Right cardiac atrium (tissue), 5 donors: ENCODE results near the gene SOWAHA. TPM values are rescaled to one million over a fixed set of nuclear protein-coding genes. Genes with fewer than 3 reads are reported as not detected.
"Not testable (repeated sequence)": the region's sequence is repeated elsewhere in the genome, so short reads cannot be mapped to it uniquely, and the experiment has no call there.

Experiments used
- ATAC-seq, 2 donors: fragments of 200-7000 bp; cut with Tn5 transposase; one replicate each; pipeline versions ENCODE4 v1.8.0 to v1.9.1; 2020; ENCODE audit warnings: moderate library complexity in 2 of 2, mild to moderate bottlenecking in 1 of 2
- DNase-seq, 3 donors: peaks; one replicate each; pipeline ENCODE4 v3.0.0-alpha.2; 2020
- H3K27ac ChIP-seq: one replicate; pipeline ENCODE4 v1.5.1; 2013; ENCODE audit warnings: mild to moderate bottlenecking, low read length, control low read depth, moderate library complexity
- H3K27me3 ChIP-seq: one replicate; pipeline ENCODE4 v1.6.1; 2013; ENCODE audit not compliant: control insufficient read depth, insufficient read depth
- H3K4me1 ChIP-seq: one replicate; pipeline ENCODE4 v1.6.1; 2013; ENCODE audit warnings: low read length; ENCODE audit not compliant: control insufficient read depth, insufficient read depth
- H3K4me3 ChIP-seq: one replicate; pipeline ENCODE4 v1.5.1; 2013; ENCODE audit warnings: low read length, control low read depth
- H3K9me3 ChIP-seq: one replicate; pipeline ENCODE4 v1.6.1; 2013; ENCODE audit warnings: low read length; ENCODE audit not compliant: control insufficient read depth
- WGBS: extraction: QIAGEN DNeasy Blood & Tissue Kit; methylation state at CpG from one replicate; pipeline ENCODE4 v1.1.7; 2013; 5-methylcytosine and 5-hydroxymethylcytosine counted together
- intact Hi-C, 4 donors: fragments of 100-400 bp; cut with DNase I; formaldehyde crosslinking; loops; one replicate each; pipeline versions ENCODE4 v1.11.0 to v1.14.0; 2022 to 2023
- polyA plus RNA-seq: library from polyadenylated mRNA; stranded (reverse); fragments of 200-250 nt; gene quantifications from one replicate; pipeline ENCODE4 v1.2.3, GENCODE V29; 2013
- total RNA-seq, 4 donors: library from RNA; stranded (reverse); fragmentation: NEBNext Ultra II Directional; extraction: Animal tissue kit (Norgen Biotek cat#: 25700); gene quantifications; one replicate each; pipeline ENCODE4 v1.2.1, GENCODE V29; 2021
- donor health status: healthy with polysubstance abuse.
- donor health status: DM: no; HTN: yes; CAD: no.
- donor health status: DM: no; HTN: no; CAD: no.
- donor health status: DM: no; HTN: yes; CAD: no; lungs with severe emphysema.
- donor health status: DM: yes; HTN: yes; CAD: no.

The SOWAHA gene
- total and polyA plus RNA-seq, 5 donors = 0.05 to 0.11 TPM; not detected in 3

- ATAC-seq (no peak), DNase-seq (no peak)
- Histone ChIP-seq H3K27ac (no peak overlapping the region), H3K4me1 (no peaks in the 10 kb centered on the region), H3K9me3 (no peaks in the 10 kb centered on the region), H3K27me3 (no peaks in the 10 kb centered on the region), H3K4me3 (no peak overlapping the region)
- WGBS = 14% methylated on average over 3 of the region's 3 CpGs
- intact Hi-C loops = no loop called here
Measured at GRCh38 chr5:132854301-132854700, 41.2 kb downstream of the SOWAHA start.

GRCh38 chr5:132854992-132855391 is 41.9 kb downstream of the SOWAHA start:
- H3K4me1 ChIP-seq, DNase-seq, ATAC-seq, H3K4me3 ChIP-seq, H3K27me3 ChIP-seq, intact Hi-C loops, H3K9me3 ChIP-seq, H3K27ac ChIP-seq: not testable (repeated sequence)
- WGBS = 95% methylated on average over 5 of the region's 5 CpGs

GRCh38 chr5:132856011-132856410 is 42.9 kb downstream of the SOWAHA start:
- intact Hi-C loops = no loop called here
- Histone ChIP-seq H3K4me3 (no peak overlapping the region), H3K27me3 (no peaks in the 10 kb centered on the region), H3K9me3 (no peaks in the 10 kb centered on the region), H3K4me1 (no peaks in the 10 kb centered on the region), H3K27ac (no peak overlapping the region)
- 89% methylated on average over 3 of the region's 3 CpGs for WGBS
- ATAC-seq = no peak
- no peak for DNase-seq

- no peaks in the 10 kb centered on the region for H3K27me3 ChIP-seq
- ATAC-seq (no peak), DNase-seq (no peak)
- intact Hi-C loops = no loop called here
- no peaks in the 10 kb centered on the region for H3K4me1 ChIP-seq
- H3K4me3 ChIP-seq = no peak overlapping the region
- 82% methylated on average over 2 of the region's 2 CpGs for WGBS
- H3K27ac ChIP-seq = no peak overlapping the region
- no peaks in the 10 kb centered on the region for H3K9me3 ChIP-seq
Measured at GRCh38 chr5:132859889-132860437, 46.9 kb downstream of the SOWAHA start.

- DNase-seq = no peak
- 66% methylated on average over 5 of the region's 5 CpGs for WGBS
- Histone ChIP-seq H3K27ac (no peak overlapping the region), H3K9me3 (no peaks in the 10 kb centered on the region), H3K4me3 (no peak overlapping the region), H3K27me3 (no peaks in the 10 kb centered on the region), H3K4me1 (no peaks in the 10 kb centered on the region)
- no peak for ATAC-seq
- intact Hi-C loops = no loop called here
Measured at GRCh38 chr5:132860742-132861141, 47.6 kb downstream of the SOWAHA start.

- Histone ChIP-seq H3K4me1 (no peaks in the 10 kb centered on the region), H3K9me3 (no peaks in the 10 kb centered on the region), H3K27ac (peak overlapping the region; percentile 87), H3K4me3 (peak overlapping the region; percentile 75), H3K27me3 (no peaks in the 10 kb centered on the region)
- DNase-seq (no peak), ATAC-seq (no peak)
- intact Hi-C loops = no loop called here
- 33% methylated on average over 30 of the region's 30 CpGs for WGBS
Measured at GRCh38 chr5:132865668-132866341, 52.7 kb downstream of the SOWAHA start.

Other genes with a start within 250 kb of the SOWAHA start
- gene IL13, start 155.1 kb upstream of the SOWAHA start, total RNA-seq = not detected
- not detected for gene IL13, start 155.1 kb upstream of the SOWAHA start, polyA plus RNA-seq
- gene IL4, start 139.3 kb upstream of the SOWAHA start, total RNA-seq = not detected
- gene IL4, start 139.3 kb upstream of the SOWAHA start, polyA plus RNA-seq = not detected
- 1 to 10 TPM; 7.4 to 9.8 (median 9.2) TPM for gene KIF3A, start 75.8 kb upstream of the SOWAHA start, total RNA-seq
- gene KIF3A, start 75.8 kb upstream of the SOWAHA start, polyA plus RNA-seq = 4.2 TPM
- under 1 TPM in 1 of 4 donors, not detected in 3; 0.09 TPM for gene CCNI2, start 65.9 kb upstream of the SOWAHA start, total RNA-seq
- 0.14 TPM for gene CCNI2, start 65.9 kb upstream of the SOWAHA start, polyA plus RNA-seq
- 10 to 100 TPM; 25.8 to 33.7 (median 31.0) TPM for gene SEPTIN8, start 36.1 kb upstream of the SOWAHA start, total RNA-seq
- 17.7 TPM for gene SEPTIN8, start 36.1 kb upstream of the SOWAHA start, polyA plus RNA-seq
- gene SHROOM1, start 17.3 kb downstream of the SOWAHA start, total RNA-seq = 1 to 10 TPM; 2.9 to 5.3 (median 4.2) TPM
- 2.9 TPM for gene SHROOM1, start 17.3 kb downstream of the SOWAHA start, polyA plus RNA-seq
- gene GDF9, start 53.2 kb downstream of the SOWAHA start, total RNA-seq = under 1 TPM in 3 of 4 donors, not detected in 1; 0.09 to 0.54 (median 0.14) TPM
- 0.18 TPM for gene GDF9, start 53.2 kb downstream of the SOWAHA start, polyA plus RNA-seq
- 1,000 to 10,000 TPM in 2 of 4 donors, 100 to 1,000 TPM in 2; 978 to 1,175 (median 1,022) TPM for gene UQCRQ, start 53.3 kb downstream of the SOWAHA start, total RNA-seq
- 1,317 TPM for gene UQCRQ, start 53.3 kb downstream of the SOWAHA start, polyA plus RNA-seq
- gene LEAP2, start 60.4 kb downstream of the SOWAHA start, total RNA-seq = 1 to 10 TPM in 2 of 4 donors, under 1 TPM in 2; 0.76 to 1.9 (median 1.2) TPM
- gene LEAP2, start 60.4 kb downstream of the SOWAHA start, polyA plus RNA-seq = 1.6 TPM
- 10 to 100 TPM; 37.3 to 61.0 (median 40.2) TPM for gene AFF4, start 150.3 kb downstream of the SOWAHA start, total RNA-seq
- gene AFF4, start 150.3 kb downstream of the SOWAHA start, polyA plus RNA-seq = 8.3 TPM
- 10 to 100 TPM; 13.7 to 18.3 (median 17.2) TPM for gene ZCCHC10, start 213.2 kb downstream of the SOWAHA start, total RNA-seq
- gene ZCCHC10, start 213.2 kb downstream of the SOWAHA start, polyA plus RNA-seq = 17.8 TPM
- gene HSPA4, start 238.7 kb downstream of the SOWAHA start, total RNA-seq = 10 to 100 TPM; 77.5 to 88.8 (median 85.3) TPM
- 52.1 TPM for gene HSPA4, start 238.7 kb downstream of the SOWAHA start, polyA plus RNA-seq